GM12878 (cell line): ENCODE results near the gene GRIK3. TPM values are rescaled to one million over a fixed set of nuclear protein-coding genes. Genes with fewer than 3 reads are reported as not detected.

Experiments
- ATAC-seq: fragments of 200-7000 bp; cut with Tn5 transposase; 3 replicates; pipeline ENCODE4 v1.9.1; 2020; ENCODE audit warnings: mild to moderate bottlenecking, moderate library complexity
- BruUV-seq: library from RNA; stranded (reverse); fragments of 400-500 nt; replicated peaks from 2 replicates; lab custom pipeline; 2021; lab: Mats Ljungman, UMichigan
- CTCF ChIA-PET: fragments of 300-600 bp; sonication (Branson Sonifier 250); formaldehyde crosslinking; extraction: SDS; loops from one replicate; lab custom pipeline; 2021; ENCODE audit warnings: inconsistent platforms; lab: Yijun Ruan, JAX
- POLR2A ChIA-PET: fragments of 350-600 bp; formaldehyde crosslinking; extraction: SDS; loops from one replicate; lab custom pipeline; 2021; ENCODE audit warnings: inconsistent platforms; lab: Charles Lee
- RAD21 ChIA-PET: fragments of 300-600 bp; sonication (Branson Sonifier 250); formaldehyde crosslinking; loops from one replicate; lab custom pipeline; 2023; ENCODE audit warnings: antibody characterized with exemption; ENCODE audit not compliant: unreplicated experiment; lab: Charles Lee
- SMC1A ChIA-PET: fragments of 300-600 bp; sonication (Branson Sonifier 250); formaldehyde crosslinking; loops from one replicate; lab custom pipeline; 2023; ENCODE audit not compliant: unreplicated experiment, uncharacterized antibody; lab: Charles Lee
- DNase-seq: peaks from one replicate; pipeline ENCODE4 v3.0.0-alpha.2; 2011; ENCODE audit warnings: low read depth, low spot score
- FAIRE-seq: peaks from 3 replicates; lab custom pipeline; 2011; peaks lifted over from hg19 to GRCh38; lab: Jason Lieb, UNC
- H2AFZ ChIP-seq: 2 replicates; pipeline ENCODE4 v1.6.0; 2011; ENCODE audit warnings: low read depth, low read length, control low read depth; ENCODE audit not compliant: control insufficient read depth
- H3K27ac ChIP-seq: 2 replicates; pipeline ENCODE4 v1.5.1; 2011; ENCODE audit warnings: control low read depth; ENCODE audit not compliant: control insufficient read depth, insufficient read depth
- H3K27me3 ChIP-seq, 2 experiments: replicated peaks in 1 of 2; 2 replicates each; pipeline versions ENCODE4 v1.6.0 to v1.6.1; 2011; ENCODE audit warnings: low read length in 1 of 2; ENCODE audit not compliant: control insufficient read depth in 2 of 2, insufficient read depth in 2 of 2
- H3K36me3 ChIP-seq, 2 experiments: 2 replicates each; pipeline ENCODE4 v1.5.1; 2011; ENCODE audit warnings: low read length in 1 of 2; ENCODE audit not compliant: control insufficient read depth in 2 of 2, insufficient read depth in 2 of 2
- H3K4me1 ChIP-seq: 2 replicates; pipeline ENCODE4 v1.6.1; 2011; ENCODE audit warnings: mild to moderate bottlenecking, low read length, moderate library complexity, mixed read lengths; ENCODE audit not compliant: control insufficient read depth, insufficient read depth
- H3K4me2 ChIP-seq: 2 replicates; pipeline ENCODE4 v1.6.0; 2011; ENCODE audit warnings: control low read depth; ENCODE audit not compliant: control insufficient read depth, insufficient read depth
- H3K4me3 ChIP-seq: fragments of 200-600 bp; sonication (generic); 2 replicates; pipeline ENCODE4 v1.5.1; 2016
- H3K79me2 ChIP-seq: 2 replicates; pipeline ENCODE4 v1.6.0; 2011; ENCODE audit warnings: low read length; ENCODE audit not compliant: control insufficient read depth, insufficient read depth
- H3K9ac ChIP-seq: 2 replicates; pipeline ENCODE4 v1.8.0; 2011; ENCODE audit warnings: low read length, control low read depth, mixed read lengths; ENCODE audit not compliant: control insufficient read depth, insufficient read depth
- H3K9me3 ChIP-seq: replicated peaks from 3 replicates; pipeline ENCODE4 v1.5.1; 2011; ENCODE audit warnings: mild to moderate bottlenecking, low read length; ENCODE audit not compliant: control insufficient read depth, insufficient read depth
- H4K20me1 ChIP-seq: 2 replicates; pipeline ENCODE4 v1.6.0; 2011; ENCODE audit not compliant: control insufficient read depth, insufficient read depth
- BCLAF1 ChIP-seq: fragments of 450-650 bp; IDR thresholded peaks from 2 replicates; pipeline ENCODE4 v1.6.1; 2017; ENCODE audit warnings: antibody characterized with exemption, mild to moderate bottlenecking, moderate library complexity
- CBX3 ChIP-seq: fragments of 200-600 bp; sonication (generic); IDR thresholded peaks from 2 replicates; pipeline ENCODE4 v1.6.1; 2016; ENCODE audit warnings: low read depth, borderline replicate concordance
- CEBPB ChIP-seq, 2 experiments: fragments of 150-350 bp in 1 of 2; IDR thresholded peaks; 2 replicates each; pipeline ENCODE4 v1.6.1; 2012 to 2014; ENCODE audit warnings: low read depth in 2 of 2, low read length in 2 of 2, borderline replicate concordance in 1 of 2, inconsistent platforms in 1 of 2
- EP300 ChIP-seq, 2 experiments: fragments of 150-350 bp in 1 of 2; IDR thresholded peaks; 2 replicates each; pipeline ENCODE4 v1.6.1; 2011 to 2012; ENCODE audit warnings: low read depth in 2 of 2, low read length in 2 of 2, borderline replicate concordance in 1 of 2, improper control_type of control experiment in 1 of 2, inconsistent platforms in 1 of 2; ENCODE audit not compliant: control insufficient read depth in 1 of 2
- MTA2 ChIP-seq: fragments of 450-650 bp; IDR thresholded peaks from 2 replicates; pipeline ENCODE4 v1.6.1; 2016; ENCODE audit warnings: low read depth, mild to moderate bottlenecking, moderate library complexity
- PAX8 ChIP-seq: fragments of 450-650 bp; IDR thresholded peaks from 2 replicates; pipeline ENCODE4 v1.6.1; 2017; ENCODE audit warnings: mild to moderate bottlenecking, moderate library complexity
- PKNOX1 ChIP-seq: fragments of 450-650 bp; IDR thresholded peaks from 2 replicates; pipeline ENCODE4 v1.6.1; 2016; ENCODE audit warnings: mild to moderate bottlenecking
- STAT1 ChIP-seq: fragments of 450-650 bp; conservative IDR thresholded peaks from 2 replicates; pipeline ENCODE4 v1.6.1; 2014; ENCODE audit warnings: antibody characterized with exemption, mild to moderate bottlenecking
- TBL1XR1 ChIP-seq: IDR thresholded peaks from 2 replicates; pipeline ENCODE4 v1.6.1; 2012; ENCODE audit warnings: low read depth, low read length, improper control_type of control experiment
- ZNF384 ChIP-seq: IDR thresholded peaks from 2 replicates; pipeline ENCODE4 v1.6.1; 2012; ENCODE audit warnings: low read depth, mild to moderate bottlenecking, low read length, improper control_type of control experiment, borderline replicate concordance
- in situ Hi-C: fragments of 300-500 bp; cut with MboI; formaldehyde crosslinking; loops from 9 replicates; pipeline ENCODE4 v1.14.3; 2018; ENCODE audit warnings: mixed read lengths
- intact Hi-C: fragments of 100-400 bp; cut with micrococcal nuclease; formaldehyde crosslinking; loops from one replicate; pipeline ENCODE4 v1.14.2; 2022; ENCODE audit not compliant: unreplicated experiment
- polyA plus RNA-seq, 11 experiments: library from polyadenylated mRNA; depleted of rRNA in 4 of 11; unstranded in 6 of 11; stranded (reverse) in 5 of 11; fragments of >200 nt; fragmentation: Nextera tagmentation in 4 of 11; fragmentation: Illumina TruSeq in 1 of 11; extraction: Ambion mirVana in 4 of 11; extraction: Trizol in 1 of 11; gene quantifications; 1 replicate in 1 of 11; 2 replicates in 10 of 11; pipeline versions ENCODE4 v1.2.1 to v1.2.3, GENCODE V29; 2011 to 2016; ENCODE audit warnings: inconsistent platforms in 2 of 11, missing spikeins in 2 of 11, low read depth in 1 of 11
- total RNA-seq, 4 experiments: library from RNA; depleted of rRNA in 3 of 4; stranded (reverse); fragments of >200 nt in 3 of 4; fragmentation: Illumina TruSeq in 1 of 4; extraction: Trizol in 1 of 4; gene quantifications; 2 replicates each; pipeline versions ENCODE4 v1.2.1 to v1.2.3, GENCODE V29; 2013 to 2021

GRIK3 gene
- total and polyA plus RNA-seq, 10 of the 15 experiments (the other 5 are each of a cell fraction or from before 2014, with no cell fraction given), result not detected

GRCh38 chr1:37016121-37016520, 18.2 kb downstream of the GRIK3 start:
- no peak for ATAC-seq
- Histone ChIP-seq H3K9ac (no peak overlapping the region), H2AFZ (no peak overlapping the region), H3K36me3 (no peaks in the 10 kb centered on the region), H3K27me3 (no peaks in the 10 kb centered on the region), H3K4me3 (no peak overlapping the region), H3K9me3 (no peaks in the 10 kb centered on the region), H4K20me1 (no peaks in the 10 kb centered on the region), H3K27ac (no peak overlapping the region), H3K79me2 (no peaks in the 10 kb centered on the region), H3K4me2 (no peak overlapping the region), H3K4me1 (no peaks in the 10 kb centered on the region)
- in situ Hi-C loops (no loop called here), intact Hi-C loops (no loop called here)
- ChIA-PET CTCF (no interaction called here), POLR2A (no interaction called here), RAD21 (no interaction called here), SMC1A (no interaction called here)
- BruUV-seq, result no TSS peak
- TF ChIP-seq CEBPB (IDR thresholded peaks at IDR 0.05; ENCODE audit: borderline replicate concordance in 1 of 2, low read depth in 2 of 2, low read length in 2 of 2), result no peak
- no peak for TF ChIP-seq PKNOX1
- TF ChIP-seq EP300 (IDR thresholded peaks at IDR 0.05; ENCODE audit: borderline replicate concordance in 1 of 2, control insufficient read depth in 1 of 2, low read depth in 2 of 2, low read length in 2 of 2), result no peak
- TF ChIP-seq BCLAF1, result no peak
- TF ChIP-seq TBL1XR1, result no peak
- TF ChIP-seq STAT1, result no peak
- no peak for TF ChIP-seq PAX8
- no peak for TF ChIP-seq ZNF384
- no peak for TF ChIP-seq MTA2
- TF ChIP-seq CBX3, result no peak
- no peak for FAIRE-seq
- DNase-seq, result no peak
